Measurements from ENCODE around the gene KCNMA1. TPM values are rescaled to one million over a fixed set of nuclear protein-coding genes. Genes with fewer than 3 reads are reported as not detected.

KCNMA1 gene
- total and polyA plus RNA-seq, 2 donors from 2014 or later, result 4.2 to 8.9 TPM

GRCh38 chr10:76905251-76905650 lies 732.4 kb downstream of the KCNMA1 start:
- Histone ChIP-seq H3K36me3 (ENCODE audit: control insufficient read depth in 2 of 3, insufficient read depth in 3 of 3, low read length in 3 of 3) (no peaks in the 10 kb centered on the region), H3K27ac (ENCODE audit: low read depth in 2 of 2, low read length in 2 of 2) (no peak overlapping the region), H3K9me3 (ENCODE audit: control insufficient read depth in 2 of 3, insufficient read depth in 1 of 3, low read length in 3 of 3) (no peaks in the 10 kb centered on the region), H3K27me3 (ENCODE audit: control insufficient read depth, insufficient read depth, low read length) (no peaks in the 10 kb centered on the region), H3K9ac (ENCODE audit: low read length in 3 of 3) (no peak overlapping the region), H3K4me1 (ENCODE audit: control insufficient read depth in 2 of 3, insufficient read depth in 2 of 3, low read depth in 1 of 3, low read length in 3 of 3) (no peaks in the 10 kb centered on the region), H3K4me3 (ENCODE audit: low read length in 3 of 3) (no peak overlapping the region)
- no peak for DNase-seq
- intact Hi-C loops (cut with DNase I), result no loop called here
- TF ChIP-seq CTCF (IDR thresholded peaks at IDR 0.05; ENCODE audit: borderline replicate concordance, extremely low read depth, insufficient read depth), result no peak
- no peak for FAIRE-seq

- Histone ChIP-seq H3K36me3 (ENCODE audit: control insufficient read depth in 2 of 3, insufficient read depth in 3 of 3, low read length in 3 of 3) (no peaks in the 10 kb centered on the region), H3K27me3 (ENCODE audit: control insufficient read depth, insufficient read depth, low read length) (no peaks in the 10 kb centered on the region), H3K4me1 (ENCODE audit: control insufficient read depth in 2 of 3, insufficient read depth in 2 of 3, low read depth in 1 of 3, low read length in 3 of 3) (no peaks in the 10 kb centered on the region), H3K4me3 (ENCODE audit: low read length in 3 of 3) (no peak overlapping the region), H3K9ac (ENCODE audit: low read length in 3 of 3) (no peak overlapping the region), H3K27ac (ENCODE audit: low read depth in 2 of 2, low read length in 2 of 2) (no peak overlapping the region), H3K9me3 (ENCODE audit: control insufficient read depth in 2 of 3, insufficient read depth in 1 of 3, low read length in 3 of 3) (no peaks in the 10 kb centered on the region)
- no peak for TF ChIP-seq CTCF (IDR thresholded peaks at IDR 0.05; ENCODE audit: borderline replicate concordance, extremely low read depth, insufficient read depth)
- FAIRE-seq (no peak), DNase-seq (no peak)
- intact Hi-C loops (cut with DNase I), result no loop called here
Observed at GRCh38 chr10:76903387-76903945, 734.1 kb downstream of the KCNMA1 start.

GRCh38 chr10:76902949-76903348 lies 734.7 kb downstream of the KCNMA1 start:
- Histone ChIP-seq H3K36me3 (ENCODE audit: control insufficient read depth in 2 of 3, insufficient read depth in 3 of 3, low read length in 3 of 3) (no peaks in the 10 kb centered on the region), H3K9me3 (ENCODE audit: control insufficient read depth in 2 of 3, insufficient read depth in 1 of 3, low read length in 3 of 3) (no peaks in the 10 kb centered on the region), H3K4me3 (ENCODE audit: low read length in 3 of 3) (no peak overlapping the region), H3K9ac (ENCODE audit: low read length in 3 of 3) (no peak overlapping the region), H3K27ac (ENCODE audit: low read depth in 2 of 2, low read length in 2 of 2) (no peak overlapping the region), H3K4me1 (ENCODE audit: control insufficient read depth in 2 of 3, insufficient read depth in 2 of 3, low read depth in 1 of 3, low read length in 3 of 3) (no peaks in the 10 kb centered on the region), H3K27me3 (ENCODE audit: control insufficient read depth, insufficient read depth, low read length) (no peaks in the 10 kb centered on the region)
- intact Hi-C loops (cut with DNase I), result no loop called here
- peak; percentile 9 for TF ChIP-seq CTCF (IDR thresholded peaks at IDR 0.05; ENCODE audit: borderline replicate concordance, extremely low read depth, insufficient read depth)
- FAIRE-seq, result no peak
- peak in 4 of 5 donors; percentile 67 to 83 (median 72) for DNase-seq

GRCh38 chr10:76901701-76902100 lies 735.9 kb downstream of the KCNMA1 start:
- TF ChIP-seq CTCF (IDR thresholded peaks at IDR 0.05; ENCODE audit: borderline replicate concordance, extremely low read depth, insufficient read depth), result no peak
- DNase-seq (no peak), FAIRE-seq (no peak)
- Histone ChIP-seq H3K27me3 (ENCODE audit: control insufficient read depth, insufficient read depth, low read length) (no peaks in the 10 kb centered on the region), H3K4me3 (ENCODE audit: low read length in 3 of 3) (no peak overlapping the region), H3K9me3 (ENCODE audit: control insufficient read depth in 2 of 3, insufficient read depth in 1 of 3, low read length in 3 of 3) (no peaks in the 10 kb centered on the region), H3K36me3 (ENCODE audit: control insufficient read depth in 2 of 3, insufficient read depth in 3 of 3, low read length in 3 of 3) (no peaks in the 10 kb centered on the region), H3K27ac (ENCODE audit: low read depth in 2 of 2, low read length in 2 of 2) (no peak overlapping the region), H3K9ac (ENCODE audit: low read length in 3 of 3) (no peak overlapping the region), H3K4me1 (ENCODE audit: control insufficient read depth in 2 of 3, insufficient read depth in 2 of 3, low read depth in 1 of 3, low read length in 3 of 3) (no peaks in the 10 kb centered on the region)
- intact Hi-C loops (cut with DNase I), result no loop called here

Data from kidney (tissue), 14 donors.